ENCODE measurements around the gene CTNNAL1. TPM values are rescaled to one million over a fixed set of nuclear protein-coding genes. Genes with fewer than 3 reads are reported as not detected.

CTNNAL1 gene
- total RNA-seq, 1 donor from 2014 or later, result 24.7 TPM

DNA sequence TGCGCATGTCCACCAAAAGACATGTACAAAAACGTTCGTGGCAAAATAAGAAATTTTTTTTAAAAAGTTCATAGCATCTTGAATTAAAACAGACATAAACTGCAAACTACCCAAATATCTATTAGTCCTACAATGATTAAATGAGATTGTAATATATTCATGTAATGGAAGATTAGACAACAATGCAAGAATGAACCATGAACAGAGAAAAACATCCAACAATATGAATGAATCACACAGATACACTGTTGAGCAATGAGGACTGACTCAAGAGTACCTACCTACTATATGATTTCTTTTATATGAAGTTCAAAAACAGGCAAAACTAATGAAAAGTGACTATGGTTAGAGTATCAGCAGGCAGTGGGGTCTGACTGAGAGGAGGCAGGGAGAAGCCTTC is 17.9 kb upstream of the CTNNAL1 start:
- DNase-seq (ENCODE audit: low read depth), result no peak
- H3K36me3 ChIP-seq (ENCODE audit: control insufficient read depth, insufficient read depth, low read length), result no peaks in the 10 kb centered on the region

DNA sequence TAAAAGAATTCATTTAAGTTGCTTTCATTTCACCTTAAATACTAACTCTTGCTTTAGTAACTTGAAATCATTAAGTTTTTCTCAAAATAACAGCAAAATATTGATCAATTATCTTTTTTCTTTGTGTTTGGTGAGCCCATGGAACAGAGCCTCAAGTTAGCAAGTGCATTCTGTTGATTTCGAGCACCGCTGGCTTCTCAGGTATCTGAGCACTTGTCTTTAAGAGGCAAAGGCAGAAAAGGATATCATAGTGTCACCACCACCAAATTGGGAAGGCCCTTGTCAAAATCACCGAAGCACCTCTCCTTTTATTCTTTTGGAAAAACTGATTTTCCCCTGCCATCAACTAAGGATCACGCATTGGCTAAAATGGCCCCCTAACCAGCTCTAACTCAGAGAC is 17.1 kb upstream of the CTNNAL1 start:
- Histone ChIP-seq H3K27me3 (ENCODE audit: control insufficient read depth, insufficient read depth, low read length) (no peaks in the 10 kb centered on the region), H3K36me3 (ENCODE audit: control insufficient read depth, insufficient read depth, low read length) (no peaks in the 10 kb centered on the region)

More for the DNA sequence above, 17.9 kb upstream of the CTNNAL1 start:
- TF ChIP-seq, protein P1, sequence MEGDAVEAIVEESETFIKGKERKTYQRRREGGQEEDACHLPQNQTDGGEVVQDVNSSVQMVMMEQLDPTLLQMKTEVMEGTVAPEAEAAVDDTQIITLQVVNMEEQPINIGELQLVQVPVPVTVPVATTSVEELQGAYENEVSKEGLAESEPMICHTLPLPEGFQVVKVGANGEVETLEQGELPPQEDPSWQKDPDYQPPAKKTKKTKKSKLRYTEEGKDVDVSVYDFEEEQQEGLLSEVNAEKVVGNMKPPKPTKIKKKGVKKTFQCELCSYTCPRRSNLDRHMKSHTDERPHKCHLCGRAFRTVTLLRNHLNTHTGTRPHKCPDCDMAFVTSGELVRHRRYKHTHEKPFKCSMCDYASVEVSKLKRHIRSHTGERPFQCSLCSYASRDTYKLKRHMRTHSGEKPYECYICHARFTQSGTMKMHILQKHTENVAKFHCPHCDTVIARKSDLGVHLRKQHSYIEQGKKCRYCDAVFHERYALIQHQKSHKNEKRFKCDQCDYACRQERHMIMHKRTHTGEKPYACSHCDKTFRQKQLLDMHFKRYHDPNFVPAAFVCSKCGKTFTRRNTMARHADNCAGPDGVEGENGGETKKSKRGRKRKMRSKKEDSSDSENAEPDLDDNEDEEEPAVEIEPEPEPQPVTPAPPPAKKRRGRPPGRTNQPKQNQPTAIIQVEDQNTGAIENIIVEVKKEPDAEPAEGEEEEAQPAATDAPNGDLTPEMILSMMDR (IDR thresholded peaks at IDR 0.05; ENCODE audit: insufficient read depth, low read length, poor library complexity, severe bottlenecking), result no peak
- Histone ChIP-seq H3K4me3 (ENCODE audit: low read depth, low read length) (no peak overlapping the region), H3K27me3 (ENCODE audit: control insufficient read depth, insufficient read depth, low read length) (no peaks in the 10 kb centered on the region)

DNA sequence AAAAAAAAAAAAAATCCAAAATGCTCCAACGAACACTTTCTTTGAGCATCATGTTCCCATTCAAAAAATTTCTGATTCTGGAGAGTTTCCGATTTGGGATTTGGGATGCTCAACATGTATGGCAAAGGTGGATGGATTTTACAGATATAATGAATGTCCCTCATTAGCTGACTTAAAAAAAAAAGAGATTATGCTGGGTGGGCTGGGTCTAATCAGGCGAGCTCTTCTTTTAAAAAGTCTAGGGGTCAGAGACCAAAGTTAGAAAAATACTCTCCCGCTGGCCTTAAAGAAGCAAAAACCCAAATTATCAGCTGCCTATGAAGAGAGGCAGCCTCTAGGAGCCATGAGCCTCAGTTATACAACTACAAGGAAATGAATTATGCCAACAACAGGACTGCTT is 15.2 kb upstream of the CTNNAL1 start:
- H3K4me3 ChIP-seq (ENCODE audit: low read depth, low read length), result no peak overlapping the region
- DNase-seq (ENCODE audit: low read depth), result no peak
- no peaks in the 10 kb centered on the region for H3K27me3 ChIP-seq (ENCODE audit: control insufficient read depth, insufficient read depth, low read length)
- TF ChIP-seq, protein P1 (IDR thresholded peaks at IDR 0.05; ENCODE audit: insufficient read depth, low read length, poor library complexity, severe bottlenecking), result no peak
- H3K36me3 ChIP-seq (ENCODE audit: control insufficient read depth, insufficient read depth, low read length), result no peaks in the 10 kb centered on the region

More for the DNA sequence above, 17.1 kb upstream of the CTNNAL1 start:
- no peak for DNase-seq (ENCODE audit: low read depth)
- TF ChIP-seq, protein P1 (IDR thresholded peaks at IDR 0.05; ENCODE audit: insufficient read depth, low read length, poor library complexity, severe bottlenecking), result no peak
- no peak overlapping the region for H3K4me3 ChIP-seq (ENCODE audit: low read depth, low read length)

DNA sequence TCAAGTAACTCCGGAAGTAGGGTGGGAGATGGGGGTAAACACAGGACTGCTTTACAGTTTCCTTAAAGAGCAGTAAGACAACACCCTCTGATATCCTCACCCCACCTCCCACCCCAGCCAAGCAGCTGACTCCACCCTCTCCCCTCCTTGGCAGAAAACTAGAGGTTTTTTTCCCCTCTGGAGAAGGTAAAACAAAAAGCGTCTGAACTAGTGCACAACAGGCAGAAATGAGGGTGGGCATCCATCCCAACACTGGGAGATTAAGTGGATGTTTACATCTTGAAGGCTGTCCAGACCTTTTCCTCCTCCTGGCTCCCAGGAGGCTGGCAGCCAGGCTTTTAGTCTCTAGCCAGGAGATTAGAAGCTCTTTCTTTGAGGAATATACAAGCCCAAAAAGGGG is 13.9 kb upstream of the CTNNAL1 start:
- TF ChIP-seq, protein P1 (IDR thresholded peaks at IDR 0.05; ENCODE audit: insufficient read depth, low read length, poor library complexity, severe bottlenecking), result no peak
- DNase-seq (ENCODE audit: low read depth), result no peak
- Histone ChIP-seq H3K36me3 (ENCODE audit: control insufficient read depth, insufficient read depth, low read length) (no peaks in the 10 kb centered on the region), H3K27me3 (ENCODE audit: control insufficient read depth, insufficient read depth, low read length) (no peaks in the 10 kb centered on the region), H3K4me3 (ENCODE audit: low read depth, low read length) (no peak overlapping the region)

DNA sequence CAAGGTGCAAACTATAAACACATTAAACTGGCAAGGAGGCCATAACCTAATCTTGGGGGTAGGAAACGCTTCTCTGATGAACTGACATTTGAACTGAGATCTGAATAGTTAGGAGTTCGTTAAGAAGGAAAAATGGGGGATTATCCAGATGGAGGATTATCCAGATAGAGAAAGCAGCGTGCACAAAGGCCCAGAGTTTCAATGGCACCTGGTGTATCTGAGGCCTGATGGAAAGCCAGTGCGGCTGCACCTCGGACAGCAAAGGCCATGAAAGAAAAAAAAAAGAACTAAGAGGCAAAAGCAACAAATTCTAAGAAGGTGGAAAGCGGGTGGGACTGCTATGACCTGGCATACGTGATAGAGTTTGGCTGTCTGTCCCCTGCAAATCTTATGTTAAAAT is 13.0 kb upstream of the CTNNAL1 start:
- TF ChIP-seq, protein P1 (IDR thresholded peaks at IDR 0.05; ENCODE audit: insufficient read depth, low read length, poor library complexity, severe bottlenecking), result no peak
- Histone ChIP-seq H3K27me3 (ENCODE audit: control insufficient read depth, insufficient read depth, low read length) (no peaks in the 10 kb centered on the region), H3K36me3 (ENCODE audit: control insufficient read depth, insufficient read depth, low read length) (no peaks in the 10 kb centered on the region), H3K4me3 (ENCODE audit: low read depth, low read length) (no peak overlapping the region)
- DNase-seq (ENCODE audit: low read depth), result no peak

DNA sequence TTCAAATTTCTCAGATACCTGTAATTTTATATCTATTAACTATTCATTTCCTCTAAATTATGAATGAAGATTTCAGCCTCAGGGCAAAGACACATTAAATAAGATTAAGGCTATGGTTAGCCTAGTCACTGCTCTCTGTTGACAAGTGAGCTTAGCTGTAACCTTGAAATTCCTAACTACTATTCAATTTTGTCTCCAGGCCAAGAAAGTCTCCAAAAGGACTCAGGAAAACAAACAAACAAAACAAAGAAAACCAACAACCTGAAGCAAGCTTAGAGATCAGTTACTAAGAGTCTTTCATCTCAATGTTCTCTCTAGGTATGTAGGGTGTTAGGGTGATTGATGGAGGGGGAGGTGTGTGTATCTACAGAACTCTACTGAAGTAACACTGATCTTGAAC is 9.6 kb upstream of the CTNNAL1 start:
- TF ChIP-seq, protein P1 (IDR thresholded peaks at IDR 0.05; ENCODE audit: insufficient read depth, low read length, poor library complexity, severe bottlenecking), result no peak
- DNase-seq (ENCODE audit: low read depth), result no peak
- no peak overlapping the region for H3K4me3 ChIP-seq (ENCODE audit: low read depth, low read length)
- H3K36me3 ChIP-seq (ENCODE audit: control insufficient read depth, insufficient read depth, low read length), result no peaks in the 10 kb centered on the region
- no peaks in the 10 kb centered on the region for H3K27me3 ChIP-seq (ENCODE audit: control insufficient read depth, insufficient read depth, low read length)

All from kidney epithelial cell (primary cell).